MM.1S (cell line): ENCODE results near the gene OLFM4.

ENCODE experiments used
- DNase-seq: peaks from one replicate; pipeline ENCODE4 v3.0.0-alpha.2; 2015
- H2AFZ ChIP-seq: fragments of 300-600 bp; sonication (generic); 2 replicates; pipeline ENCODE4 v1.6.0; 2016; ENCODE audit warnings: antibody characterized with exemption, low read length
- H3F3A ChIP-seq: fragments of 300-600 bp; sonication (generic); 2 replicates; pipeline ENCODE4 v1.6.1; 2016; ENCODE audit warnings: mild to moderate bottlenecking, antibody characterized with exemption, low read length, moderate library complexity, mixed read lengths; ENCODE audit not compliant: insufficient read depth
- H3K27ac ChIP-seq: fragments of 300-600 bp; sonication (generic); 2 replicates; pipeline ENCODE4 v1.5.1; 2016; ENCODE audit warnings: mild to moderate bottlenecking, low read length
- H3K27me3 ChIP-seq: fragments of 300-600 bp; sonication (generic); replicated peaks from 2 replicates; pipeline ENCODE4 v1.6.0; 2016; ENCODE audit warnings: low read length; ENCODE audit not compliant: insufficient read depth
- H3K36me3 ChIP-seq: fragments of 300-600 bp; sonication (generic); replicated peaks from 2 replicates; pipeline ENCODE4 v1.6.1; 2016; ENCODE audit warnings: mild to moderate bottlenecking, low read length, mixed read lengths; ENCODE audit not compliant: insufficient read depth
- H3K4me1 ChIP-seq: fragments of 300-600 bp; sonication (generic); 2 replicates; pipeline ENCODE4 v1.6.1; 2016; ENCODE audit warnings: low read length, mixed read lengths
- H3K4me2 ChIP-seq: fragments of 300-600 bp; sonication (generic); 2 replicates; pipeline ENCODE4 v1.6.0; 2016; ENCODE audit warnings: low read depth, low read length
- H3K4me3 ChIP-seq: fragments of 300-600 bp; sonication (generic); 2 replicates; pipeline ENCODE4 v1.5.1; 2016; ENCODE audit warnings: low read length, mixed read lengths
- H3K79me2 ChIP-seq: fragments of 300-600 bp; sonication (generic); 2 replicates; pipeline ENCODE4 v1.6.1; 2016; ENCODE audit warnings: mixed run types, low read length, mixed read lengths
- H3K9ac ChIP-seq: fragments of 300-600 bp; sonication (generic); 2 replicates; pipeline ENCODE4 v1.6.1; 2016; ENCODE audit warnings: low read length, mixed read lengths
- H3K9me2 ChIP-seq: fragments of 300-600 bp; sonication (generic); replicated peaks from 2 replicates; pipeline ENCODE4 v1.6.1; 2016; ENCODE audit warnings: mild to moderate bottlenecking, low read length, mixed read lengths; ENCODE audit not compliant: insufficient read depth
- H3K9me3 ChIP-seq: fragments of 300-600 bp; sonication (generic); replicated peaks from 2 replicates; pipeline ENCODE4 v1.6.1; 2016; ENCODE audit warnings: mild to moderate bottlenecking, low read length, mixed read lengths; ENCODE audit not compliant: insufficient read depth
- H4K20me1 ChIP-seq: fragments of 300-600 bp; sonication (generic); 2 replicates; pipeline ENCODE4 v1.6.1; 2016; ENCODE audit warnings: mild to moderate bottlenecking, low read length, moderate library complexity, mixed read lengths; ENCODE audit not compliant: insufficient read depth
- EZH2 ChIP-seq: fragments of 300-600 bp; sonication (generic); optimal IDR thresholded peaks from 2 replicates; pipeline ENCODE3; 2017; ENCODE audit warnings: low read depth, mild to moderate bottlenecking, antibody characterized with exemption, low read length, mixed read lengths
- EZH2phosphoT487 ChIP-seq: fragments of 300-600 bp; sonication (generic); IDR thresholded peaks from 2 replicates; pipeline ENCODE4 v1.6.1; 2018; ENCODE audit warnings: antibody characterized with exemption, low read length
- TF ChIP-seq, protein P1 (sequence below): fragments of 300-600 bp; sonication (generic); IDR thresholded peaks from 2 replicates; pipeline ENCODE4 v1.5.1; 2016; ENCODE audit warnings: antibody characterized with exemption, low read length, mixed read lengths

Gene OLFM4

DNA sequence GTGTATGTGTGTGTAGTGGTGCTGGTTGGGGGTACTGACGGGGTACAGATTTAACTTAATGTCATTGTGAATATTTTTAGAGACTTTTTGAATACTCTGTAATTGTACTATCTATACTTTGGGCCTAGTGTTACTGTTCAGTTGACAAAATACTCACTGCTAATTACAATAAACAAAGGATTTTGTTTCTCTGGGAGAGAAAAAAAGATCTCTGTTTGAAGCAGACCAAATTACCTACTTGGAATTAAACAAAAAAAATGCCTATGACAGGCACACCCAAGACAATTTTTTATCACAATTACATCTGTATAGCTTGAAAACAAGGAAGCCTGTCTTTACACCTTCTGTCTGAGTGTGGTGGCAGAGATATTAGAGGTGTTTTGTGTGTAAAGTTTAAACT, 45.1 kb downstream of the OLFM4 start:
- H2AFZ ChIP-seq, result no peak overlapping the region

DNA sequence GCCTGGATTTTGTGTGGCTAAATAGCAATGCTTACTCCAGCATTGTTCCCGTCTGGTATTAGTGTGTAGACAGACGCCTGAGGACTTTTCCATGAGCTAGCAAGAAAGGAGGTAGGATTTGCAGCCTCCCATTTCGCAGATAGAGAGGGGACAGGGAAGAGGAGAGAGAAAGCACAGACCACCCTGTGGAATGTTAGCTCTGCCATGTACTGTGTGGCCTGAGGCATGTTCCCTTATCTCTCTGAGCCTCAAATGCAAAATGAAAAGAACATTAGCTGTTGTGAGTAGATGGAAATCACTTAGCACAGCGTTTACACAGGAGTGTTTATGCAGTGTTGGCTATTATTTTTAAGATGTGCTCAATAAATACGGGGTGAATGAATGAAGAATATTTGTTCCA, 45.5 kb downstream of the OLFM4 start:
- H3F3A ChIP-seq, result no peaks in the 10 kb centered on the region
- no peaks in the 10 kb centered on the region for H3K36me3 ChIP-seq
- H3K27me3 ChIP-seq, result no peaks in the 10 kb centered on the region
- H4K20me1 ChIP-seq, result no peaks in the 10 kb centered on the region
- no peaks in the 10 kb centered on the region for H3K9me2 ChIP-seq
- DNase-seq, result no peak
- H3K4me2 ChIP-seq, result no peak overlapping the region
- H3K4me3 ChIP-seq, result no peak overlapping the region
- no peak overlapping the region for H2AFZ ChIP-seq
- no peaks in the 10 kb centered on the region for H3K9me3 ChIP-seq
- H3K4me1 ChIP-seq, result no peaks in the 10 kb centered on the region
- no peak overlapping the region for H3K9ac ChIP-seq
- no peak for TF ChIP-seq EZH2
- no peak for TF ChIP-seq EZH2phosphoT487
- TF ChIP-seq, protein P1, sequence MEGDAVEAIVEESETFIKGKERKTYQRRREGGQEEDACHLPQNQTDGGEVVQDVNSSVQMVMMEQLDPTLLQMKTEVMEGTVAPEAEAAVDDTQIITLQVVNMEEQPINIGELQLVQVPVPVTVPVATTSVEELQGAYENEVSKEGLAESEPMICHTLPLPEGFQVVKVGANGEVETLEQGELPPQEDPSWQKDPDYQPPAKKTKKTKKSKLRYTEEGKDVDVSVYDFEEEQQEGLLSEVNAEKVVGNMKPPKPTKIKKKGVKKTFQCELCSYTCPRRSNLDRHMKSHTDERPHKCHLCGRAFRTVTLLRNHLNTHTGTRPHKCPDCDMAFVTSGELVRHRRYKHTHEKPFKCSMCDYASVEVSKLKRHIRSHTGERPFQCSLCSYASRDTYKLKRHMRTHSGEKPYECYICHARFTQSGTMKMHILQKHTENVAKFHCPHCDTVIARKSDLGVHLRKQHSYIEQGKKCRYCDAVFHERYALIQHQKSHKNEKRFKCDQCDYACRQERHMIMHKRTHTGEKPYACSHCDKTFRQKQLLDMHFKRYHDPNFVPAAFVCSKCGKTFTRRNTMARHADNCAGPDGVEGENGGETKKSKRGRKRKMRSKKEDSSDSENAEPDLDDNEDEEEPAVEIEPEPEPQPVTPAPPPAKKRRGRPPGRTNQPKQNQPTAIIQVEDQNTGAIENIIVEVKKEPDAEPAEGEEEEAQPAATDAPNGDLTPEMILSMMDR, result no peak
- no peaks in the 10 kb centered on the region for H3K79me2 ChIP-seq
- no peak overlapping the region for H3K27ac ChIP-seq

More for the DNA sequence above, 45.1 kb downstream of the OLFM4 start:
- no peak overlapping the region for H3K9ac ChIP-seq
- H3K9me2 ChIP-seq, result no peaks in the 10 kb centered on the region
- no peaks in the 10 kb centered on the region for H3K36me3 ChIP-seq
- H3K9me3 ChIP-seq, result no peaks in the 10 kb centered on the region
- H3F3A ChIP-seq, result no peaks in the 10 kb centered on the region
- no peak for DNase-seq
- H3K4me1 ChIP-seq, result no peaks in the 10 kb centered on the region
- no peaks in the 10 kb centered on the region for H3K27me3 ChIP-seq
- H3K27ac ChIP-seq, result no peak overlapping the region
- TF ChIP-seq EZH2phosphoT487, result no peak
- TF ChIP-seq EZH2, result no peak
- TF ChIP-seq, protein P1, result no peak
- H3K4me2 ChIP-seq, result no peak overlapping the region
- no peaks in the 10 kb centered on the region for H4K20me1 ChIP-seq
- H3K4me3 ChIP-seq, result no peak overlapping the region
- no peaks in the 10 kb centered on the region for H3K79me2 ChIP-seq

DNA sequence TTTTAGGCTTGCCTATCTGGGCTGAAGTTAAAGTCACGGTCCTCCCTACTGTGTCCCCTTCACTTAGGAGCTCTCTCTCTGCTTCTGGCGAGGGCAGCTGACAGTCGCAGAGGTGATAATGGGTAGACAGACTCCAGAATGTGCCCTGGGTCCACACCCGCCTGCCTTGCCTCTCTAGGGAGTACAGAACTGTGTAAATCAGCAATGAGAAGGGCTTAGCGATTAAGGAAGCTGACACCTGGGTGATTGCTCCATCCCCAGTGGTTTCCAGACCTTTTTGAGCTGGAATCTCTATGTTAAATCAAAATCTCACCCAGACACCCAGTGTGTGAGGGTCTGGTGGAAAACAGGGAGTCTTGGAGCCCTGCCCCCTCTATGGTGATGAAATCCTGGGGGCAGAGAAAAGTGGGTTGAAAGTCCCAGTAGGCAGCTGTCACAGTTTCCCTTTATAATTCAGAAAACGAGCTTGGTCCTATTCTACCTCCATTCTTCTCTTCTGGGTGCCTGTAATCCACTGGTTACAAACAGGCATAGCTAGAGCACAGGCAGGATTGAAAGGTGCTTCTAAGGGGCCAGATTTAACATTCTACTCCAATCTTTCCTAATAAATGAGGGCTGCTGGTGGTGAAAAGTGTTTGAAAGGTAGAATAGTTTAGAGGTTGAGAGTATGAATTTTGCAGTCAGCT, 46.9 kb downstream of the OLFM4 start:
- H3K4me3 ChIP-seq, result no peak overlapping the region
- no peaks in the 10 kb centered on the region for H3K27me3 ChIP-seq
- no peak overlapping the region for H3K9ac ChIP-seq
- no peaks in the 10 kb centered on the region for H3K79me2 ChIP-seq
- H3K27ac ChIP-seq, result no peak overlapping the region
- no peaks in the 10 kb centered on the region for H3K9me3 ChIP-seq
- no peaks in the 10 kb centered on the region for H3F3A ChIP-seq
- no peaks in the 10 kb centered on the region for H3K36me3 ChIP-seq
- H2AFZ ChIP-seq, result no peak overlapping the region
- TF ChIP-seq EZH2 (no peak), EZH2phosphoT487 (no peak)
- TF ChIP-seq, protein P1, result no peak
- H3K4me1 ChIP-seq, result no peaks in the 10 kb centered on the region
- DNase-seq, result no peak
- H3K9me2 ChIP-seq, result no peaks in the 10 kb centered on the region
- no peaks in the 10 kb centered on the region for H4K20me1 ChIP-seq
- no peak overlapping the region for H3K4me2 ChIP-seq
